Stimulated activated CD4-positive, alpha-beta T cell treated with anti-CD3 and anti-CD28 coated beads, Interleukin-12 subunit alpha, Interleukin-12 subunit beta, amount 100 ng/mL, for 4 hours (primary cell): Measurements from ENCODE around the gene AKAP11.

ENCODE experiments used
- DNase-seq: peaks from one replicate; pipeline ENCODE4 v3.0.0-alpha.2; 2020

The AKAP11 gene

DNA sequence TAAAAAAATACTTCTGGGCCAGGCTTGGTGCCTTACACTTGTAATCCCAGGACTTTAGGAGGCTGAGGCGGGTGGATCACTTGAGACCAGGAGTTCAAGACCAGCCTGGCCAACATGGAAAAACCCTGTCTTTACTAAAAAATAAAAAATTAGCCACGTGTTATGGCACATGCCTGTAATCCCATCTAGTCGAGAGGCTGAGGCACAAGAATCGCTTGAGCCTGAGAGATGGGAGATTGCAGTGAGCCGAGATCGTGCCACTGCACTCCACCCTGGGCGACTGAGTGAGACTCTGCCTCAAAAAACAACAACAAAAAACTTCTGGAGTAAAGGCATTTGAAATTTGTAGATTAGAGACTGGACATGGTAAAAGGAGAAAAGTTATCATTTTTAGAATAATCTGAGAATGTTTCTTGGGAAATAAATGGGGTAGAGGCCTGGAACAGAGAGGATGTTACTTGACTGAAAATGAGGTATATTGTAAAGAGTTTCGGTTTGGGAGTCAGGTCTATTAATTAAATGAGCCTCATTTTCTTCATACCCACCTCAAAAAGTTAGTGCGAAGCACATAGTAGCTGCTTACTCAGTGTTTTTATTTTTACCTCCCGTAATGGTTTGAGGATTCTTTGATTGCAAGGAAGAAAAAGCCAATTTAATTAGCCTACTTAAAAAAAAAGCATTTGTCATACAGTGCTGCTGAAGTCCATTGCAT is 2.6 kb downstream of the AKAP11 start:
- DNase-seq = no peak

DNA sequence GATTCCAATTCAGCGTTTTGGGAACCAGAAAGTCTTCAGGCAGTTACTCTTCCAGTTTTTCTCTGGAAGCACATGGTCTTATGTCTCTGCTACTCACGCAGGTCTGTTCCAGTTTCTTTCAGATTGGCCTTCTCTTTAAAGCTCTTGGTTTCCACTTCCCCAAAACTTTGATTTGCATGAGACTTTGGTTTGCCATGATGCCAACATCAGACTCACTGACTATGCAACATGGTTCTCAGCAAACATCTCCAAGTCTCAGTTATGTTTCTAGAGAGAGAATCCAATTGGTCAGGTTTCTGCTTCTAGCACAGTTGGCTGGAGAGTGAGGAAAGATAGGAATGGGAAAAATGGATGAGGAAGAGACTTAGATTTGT is 3.1 kb downstream of the AKAP11 start:
- DNase-seq = no peak

DNA sequence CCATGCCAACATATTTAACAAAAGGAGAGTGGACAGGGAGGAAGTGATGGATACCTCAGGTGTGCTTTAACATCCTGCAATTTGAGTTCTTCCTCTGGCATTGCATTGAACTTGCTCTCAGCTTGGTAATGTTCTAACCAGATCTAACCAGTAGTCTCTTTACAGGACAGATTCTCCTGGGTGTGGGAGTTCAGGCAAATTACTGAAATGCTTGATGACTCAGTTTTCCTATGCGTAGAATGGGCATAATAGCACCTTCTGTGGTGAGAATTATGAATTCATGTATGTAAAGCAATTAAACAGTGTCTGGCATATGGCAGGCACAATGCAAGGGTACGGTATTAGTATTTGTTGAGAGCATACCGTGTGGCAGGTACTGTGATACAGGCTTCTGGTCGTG is 3.6 kb downstream of the AKAP11 start:
- DNase-seq = no peak

DNA sequence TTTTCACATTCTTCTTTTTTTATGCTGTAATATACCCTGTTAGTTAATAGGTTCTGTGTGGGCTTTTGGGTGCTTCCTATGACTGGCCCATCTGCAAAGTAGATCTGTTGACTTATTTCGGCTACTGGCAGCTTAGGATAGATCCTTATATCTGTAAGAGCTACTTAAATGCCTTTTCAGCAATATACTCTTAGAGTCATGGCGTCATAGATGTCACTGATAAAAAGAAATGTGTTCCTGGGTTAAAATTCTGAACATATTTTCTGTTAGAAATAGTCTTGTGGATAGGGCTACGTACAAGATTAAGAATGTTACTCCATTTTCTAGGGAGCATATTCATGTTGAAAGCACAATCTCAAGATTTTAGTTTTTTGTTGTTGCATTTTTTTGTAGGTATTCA is 4.7 kb downstream of the AKAP11 start:
- no peak for DNase-seq

DNA sequence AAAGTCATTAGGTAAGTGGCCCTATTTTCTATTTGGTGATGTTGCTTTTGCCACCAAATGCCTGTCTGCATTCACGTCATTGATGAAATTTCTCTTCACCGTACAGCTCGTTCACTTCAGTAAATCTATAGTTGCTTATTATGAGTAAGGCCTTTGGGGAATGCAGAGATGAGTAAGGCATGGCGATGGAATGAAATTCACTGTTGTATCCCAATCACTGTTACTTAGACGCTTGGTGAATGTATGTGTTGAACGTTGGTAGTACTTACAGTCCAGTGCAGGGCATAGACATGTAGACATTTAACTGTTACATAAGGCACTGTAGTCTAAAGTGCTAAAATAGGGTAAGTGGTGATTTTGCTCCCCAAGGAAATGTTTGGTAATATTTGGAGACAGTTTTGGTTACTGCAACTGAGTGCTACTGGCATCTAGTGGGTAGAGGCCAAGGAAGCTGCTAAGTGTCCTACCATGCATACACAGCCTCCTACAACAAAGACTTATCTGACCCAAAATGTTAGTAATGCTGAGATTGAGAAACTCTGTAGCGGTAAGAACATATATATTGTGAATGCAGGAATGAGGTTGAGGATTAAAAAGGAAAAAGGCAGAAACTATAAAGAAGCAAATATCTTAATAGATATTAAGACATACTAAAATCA is 5.8 kb downstream of the AKAP11 start:
- no peak for DNase-seq

DNA sequence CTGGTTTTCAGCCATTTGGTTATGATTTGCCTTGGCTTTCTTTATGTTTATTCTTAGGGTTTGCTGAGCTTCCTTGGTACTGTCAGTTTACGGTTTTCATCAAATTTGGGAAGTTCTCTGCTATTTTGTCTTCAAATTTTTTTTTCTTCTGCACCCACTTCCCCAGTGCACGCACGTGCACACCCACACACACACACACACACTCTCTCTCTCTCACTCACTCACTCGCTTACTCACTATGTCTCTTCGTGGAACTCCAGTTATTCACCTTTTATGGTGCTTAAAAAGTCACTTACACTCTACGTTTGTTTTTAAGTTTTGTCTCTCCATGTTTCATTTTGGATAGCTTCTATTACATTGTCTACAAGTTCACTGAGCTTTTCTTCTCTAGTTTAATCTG is 7.1 kb downstream of the AKAP11 start:
- DNase-seq = no peak

DNA sequence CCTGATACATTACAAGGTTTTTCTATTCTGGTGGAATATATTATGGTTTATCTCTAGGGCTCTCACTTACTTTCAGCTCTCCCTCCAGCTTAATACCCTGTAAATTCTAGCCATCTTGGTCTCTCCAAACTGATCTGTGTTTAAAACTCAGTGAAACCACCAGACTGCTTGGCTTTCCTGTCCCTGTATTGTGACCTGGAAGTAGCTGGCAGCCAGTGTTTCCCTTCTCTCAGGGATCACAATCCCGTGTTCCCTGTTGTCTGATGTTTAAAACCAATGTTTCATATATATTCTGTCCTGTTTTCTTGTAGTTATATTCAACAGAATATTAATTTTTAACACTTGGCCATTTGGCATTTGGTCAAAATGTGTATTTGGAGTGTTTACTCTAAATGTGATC is 8.0 kb downstream of the AKAP11 start:
- DNase-seq = no peak

DNA sequence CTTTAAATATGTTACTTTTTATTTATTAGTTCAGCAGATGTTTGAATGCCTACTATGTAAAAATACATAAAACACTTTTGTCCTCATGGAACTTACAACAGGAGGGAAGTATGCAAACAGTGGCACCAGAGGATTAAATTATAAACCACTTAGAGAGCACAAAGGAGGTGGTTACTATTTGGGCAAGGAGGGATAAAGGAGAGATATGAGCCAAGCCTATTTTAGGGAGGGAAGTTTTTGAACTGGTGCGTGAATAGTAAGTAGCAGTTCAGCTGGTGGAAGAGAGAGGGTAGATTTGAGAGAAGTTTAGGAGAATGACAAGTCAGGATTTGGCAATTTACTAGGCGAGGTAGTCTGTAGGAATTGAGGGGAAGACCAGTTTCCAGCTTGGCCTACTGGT is 8.6 kb downstream of the AKAP11 start:
- DNase-seq = no peak

DNA sequence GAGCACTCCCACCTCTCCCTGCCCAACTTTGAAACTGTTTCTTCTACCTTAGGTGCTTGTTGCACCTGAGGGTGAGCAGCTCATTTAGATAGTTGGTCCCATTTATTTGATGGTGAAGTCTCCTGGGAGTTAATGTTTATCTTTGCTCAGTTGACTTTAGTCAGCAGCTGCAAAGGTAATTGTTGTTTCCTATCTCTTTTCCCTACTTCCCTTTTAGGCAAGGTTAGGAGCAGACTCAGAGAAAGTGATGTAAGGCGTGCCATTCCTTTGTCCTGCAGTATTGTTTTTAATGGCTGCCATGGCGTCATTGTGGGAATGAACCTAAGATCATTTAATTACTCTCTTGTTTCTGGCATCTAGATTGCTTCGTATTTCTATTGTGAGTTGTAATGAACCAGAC is 11.6 kb downstream of the AKAP11 start:
- DNase-seq = no peak

DNA sequence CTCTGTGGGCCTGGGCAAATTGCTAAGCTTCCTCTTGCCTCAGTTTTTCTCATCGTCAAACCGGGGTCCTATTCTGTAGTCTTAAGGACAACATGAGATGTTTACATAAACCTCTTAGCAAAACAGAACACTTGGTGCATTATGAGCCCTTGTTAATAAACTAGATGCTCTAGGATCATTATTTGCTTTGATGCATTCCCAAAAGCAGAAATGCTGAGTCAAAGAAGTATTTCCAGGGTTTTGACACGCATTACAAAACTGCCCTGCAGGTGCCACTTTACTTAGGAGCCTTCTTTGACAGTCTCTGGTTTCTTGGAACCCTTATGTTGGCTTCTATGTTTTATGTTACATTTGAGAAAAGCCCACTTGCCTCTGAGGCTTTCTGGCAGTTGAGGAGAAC is 12.1 kb downstream of the AKAP11 start:
- DNase-seq = no peak

DNA sequence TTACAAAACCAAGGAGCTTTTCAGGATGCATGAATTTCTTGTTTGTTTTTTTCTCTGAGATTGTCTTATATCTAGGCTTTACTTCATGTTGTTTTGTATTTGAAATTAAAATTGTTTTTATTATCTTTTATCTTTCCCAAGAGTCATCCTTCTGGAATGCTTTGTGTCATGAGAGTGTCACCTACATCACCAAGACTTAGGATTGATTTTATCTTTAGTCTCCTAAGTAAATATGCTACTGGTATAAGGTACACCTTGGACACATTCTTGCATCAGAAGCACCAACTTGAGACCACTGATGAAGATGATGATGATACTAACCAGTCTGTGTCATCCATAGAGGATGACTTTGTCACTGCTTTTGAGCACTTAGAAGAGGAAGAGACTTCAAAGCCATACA is 26.4 kb downstream of the AKAP11 start:
- DNase-seq = no peak

DNA sequence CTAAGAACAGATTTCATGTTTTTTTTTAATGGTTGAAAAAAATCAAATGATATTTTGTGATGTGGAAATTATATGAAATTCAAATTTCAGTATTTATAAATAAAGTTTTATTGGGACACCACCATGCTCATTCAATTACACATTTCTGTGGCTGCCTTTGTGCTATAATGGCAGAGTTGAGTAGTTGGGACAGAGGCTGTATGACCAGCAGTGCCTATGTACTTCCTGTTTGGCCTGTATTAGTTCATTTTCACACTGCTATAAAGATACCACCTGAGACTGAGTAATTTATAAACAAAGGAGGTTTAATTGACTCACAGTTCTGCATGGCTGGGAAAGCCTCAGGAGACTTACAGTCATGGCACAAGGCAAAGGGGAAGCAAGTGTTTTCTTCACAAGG is 33.6 kb downstream of the AKAP11 start:
- DNase-seq = no peak

DNA sequence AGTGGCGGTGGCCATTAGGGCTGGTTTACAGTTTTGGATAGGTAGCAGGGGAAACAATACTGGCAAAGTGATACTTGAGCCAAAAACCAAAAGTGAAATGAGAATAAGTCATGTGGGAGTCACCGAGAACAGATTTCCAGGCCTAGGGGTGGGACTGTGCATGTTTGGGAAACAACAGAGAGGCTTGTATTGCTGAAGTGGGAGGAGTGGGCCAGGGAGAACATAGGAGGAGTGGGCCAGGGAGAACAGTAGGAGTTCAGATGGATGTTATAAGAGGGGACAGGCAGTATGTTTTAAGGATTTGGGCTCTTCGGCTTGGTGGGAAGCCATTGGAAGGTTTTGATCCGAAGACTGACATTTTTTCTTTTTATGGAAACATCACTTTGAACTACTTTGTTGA is 35.5 kb downstream of the AKAP11 start:
- DNase-seq = no peak

DNA sequence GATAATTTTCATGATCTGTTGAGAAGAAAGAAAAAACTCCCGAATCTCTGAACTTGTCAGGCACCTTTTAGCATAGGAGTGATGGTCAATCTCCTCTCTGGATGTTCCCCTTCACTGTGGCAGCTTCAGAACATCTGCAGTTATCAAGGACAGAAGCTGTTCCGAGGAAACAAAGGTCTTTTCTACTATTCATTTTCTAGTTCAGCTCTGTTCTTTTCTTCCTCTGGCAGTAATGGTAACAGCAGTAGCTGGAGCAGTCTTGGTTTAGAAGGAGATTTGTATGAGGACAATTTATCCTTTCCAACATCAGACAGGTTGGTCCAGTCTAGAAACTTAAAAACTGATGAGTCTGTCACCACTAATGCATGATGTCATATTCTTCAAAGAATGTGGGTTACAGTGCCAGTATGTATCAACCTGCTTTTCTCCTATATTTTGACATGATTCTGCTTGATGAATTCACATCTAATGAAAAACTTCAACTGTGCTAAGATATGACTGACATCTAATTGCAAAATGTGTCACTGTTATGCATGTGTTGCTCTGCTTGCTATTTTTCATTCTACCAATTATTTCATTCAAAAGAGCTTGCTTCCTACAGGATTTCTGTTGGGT is 41.0 kb downstream of the AKAP11 start:
- DNase-seq = no peak

DNA sequence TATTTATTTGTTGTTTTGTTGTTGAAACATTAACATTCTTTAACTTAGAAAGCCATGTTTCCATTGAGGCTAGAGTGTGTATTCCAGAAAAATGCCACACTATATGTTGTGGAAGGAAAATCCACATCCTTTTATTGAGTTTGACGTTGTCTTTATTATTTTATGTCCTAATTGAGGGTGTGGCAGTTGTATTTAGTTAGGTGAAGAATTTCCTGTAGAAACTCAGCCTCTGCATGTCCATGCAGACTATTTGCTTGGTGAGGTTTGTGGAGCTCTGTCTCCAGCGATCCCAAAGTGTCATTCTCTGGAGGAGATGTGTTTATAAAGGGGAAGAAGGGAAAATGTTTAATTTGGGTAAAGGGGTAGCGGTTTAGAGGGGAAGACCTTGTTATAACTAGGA is 46.6 kb downstream of the AKAP11 start:
- DNase-seq = no peak

DNA sequence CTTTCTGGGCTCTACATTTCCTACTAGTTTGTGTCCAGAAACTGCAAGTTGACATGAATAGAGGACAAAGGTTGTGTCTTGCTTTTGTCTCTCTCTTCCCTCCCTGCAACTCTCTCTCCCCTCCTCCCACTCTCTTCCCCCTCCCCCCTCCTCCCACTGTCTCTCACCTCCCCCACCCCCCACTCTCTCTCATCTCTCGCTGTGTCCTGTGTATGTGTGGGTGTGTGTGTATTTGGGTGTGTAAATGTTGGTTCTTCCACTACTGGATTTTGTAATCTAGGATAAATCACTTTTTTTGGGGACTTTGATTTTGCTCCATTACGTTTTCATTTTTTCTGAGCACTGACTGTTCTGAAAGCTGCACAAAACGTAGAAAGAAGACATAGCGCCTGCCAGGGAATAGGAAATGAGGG is 48.4 kb downstream of the AKAP11 start:
- no peak for DNase-seq

DNA sequence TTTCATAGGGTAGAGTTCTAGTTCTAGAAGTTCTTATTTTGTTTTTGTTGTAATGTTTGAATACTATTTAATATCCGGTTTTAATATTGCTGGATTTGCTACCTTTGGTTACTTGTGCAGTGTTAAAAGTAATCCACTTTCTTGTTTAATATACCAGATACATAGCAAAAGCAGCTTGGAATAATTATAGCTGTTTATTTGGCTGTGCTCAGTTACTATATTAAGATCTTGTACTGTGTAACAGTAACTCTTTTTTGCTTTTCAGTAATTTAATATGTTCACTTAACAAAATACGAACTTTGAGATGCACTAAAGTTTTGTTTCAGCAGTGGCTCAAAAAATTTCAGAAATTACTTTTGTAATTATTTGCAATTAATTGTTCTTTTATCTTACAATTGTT is 50.9 kb downstream of the AKAP11 start:
- no peak for DNase-seq

DNA sequence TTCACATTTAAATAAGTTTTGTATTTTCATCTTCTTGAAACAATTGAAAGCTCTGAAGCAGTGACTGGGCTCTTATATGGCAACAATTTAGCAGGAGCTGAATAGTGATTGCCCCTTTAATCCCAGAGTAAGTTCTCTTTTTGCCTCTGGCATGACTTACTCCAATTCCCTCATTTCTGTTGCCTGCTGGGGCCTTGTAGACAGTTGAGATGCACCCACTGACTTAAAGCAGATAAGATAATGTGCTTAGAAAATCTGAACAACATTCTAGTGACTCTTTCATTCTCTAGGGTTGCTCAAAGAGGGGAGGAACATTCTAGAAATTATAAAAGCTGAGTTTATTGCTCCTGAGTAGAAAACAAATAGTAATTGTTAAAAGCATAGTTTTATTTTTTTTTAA is 52.8 kb downstream of the AKAP11 start:
- no peak for DNase-seq

DNA sequence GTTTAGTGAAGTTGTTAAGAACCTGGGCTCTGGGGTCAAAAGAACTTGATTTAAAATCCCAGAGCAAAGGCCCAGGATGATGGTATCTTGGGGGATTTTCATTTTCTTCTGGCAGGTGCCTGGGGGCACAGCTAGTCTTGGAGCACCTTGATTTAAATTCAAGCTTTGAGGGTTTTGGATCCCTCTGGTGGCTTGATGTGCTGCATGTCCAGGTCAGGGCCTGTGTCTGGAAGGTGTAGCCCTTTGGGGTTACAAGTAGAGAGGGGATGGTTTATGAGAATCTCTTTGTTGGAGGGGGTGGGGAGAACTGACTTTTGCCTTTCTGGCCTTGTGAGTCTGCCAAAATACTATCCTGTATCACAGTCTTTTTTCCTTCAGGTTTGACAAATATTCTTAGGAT is 55.8 kb downstream of the AKAP11 start:
- DNase-seq = no peak

DNA sequence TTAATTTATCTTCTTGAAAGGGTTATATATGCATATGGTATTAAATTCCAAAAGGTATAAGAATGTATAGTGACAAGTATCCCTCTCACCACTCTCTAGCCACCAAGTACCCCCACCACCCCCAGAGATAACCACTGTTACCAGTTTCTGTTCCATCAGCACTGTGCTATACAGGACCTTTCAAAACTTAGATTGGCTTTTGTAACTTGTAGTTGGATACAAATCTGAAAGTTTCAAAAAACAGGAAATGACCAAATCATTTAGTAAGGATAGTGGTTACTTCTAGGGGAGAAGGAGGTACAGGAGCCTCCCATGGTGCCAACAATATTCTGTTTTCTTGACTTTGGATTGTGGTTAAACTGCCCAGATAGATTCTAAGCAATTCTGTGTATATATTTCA is 56.7 kb downstream of the AKAP11 start:
- no peak for DNase-seq

DNA sequence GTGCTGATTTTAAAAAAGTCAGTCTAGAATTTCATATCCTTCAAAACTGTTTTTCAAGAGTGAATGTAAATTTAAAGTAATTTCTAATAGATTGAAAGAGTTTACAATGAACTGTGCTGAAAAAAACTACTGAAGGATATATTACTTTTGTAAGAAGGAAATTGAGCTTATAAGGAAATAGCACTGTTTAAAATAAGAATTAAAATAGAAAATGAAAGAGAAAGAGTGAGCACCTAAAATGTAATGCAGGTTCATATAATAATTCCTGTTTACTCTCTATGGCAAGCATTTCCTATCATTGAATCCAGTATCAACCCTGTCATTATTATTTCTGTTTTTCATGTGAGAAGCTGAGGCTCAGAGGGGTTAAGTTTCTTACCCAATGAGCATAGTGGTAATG is 57.3 kb downstream of the AKAP11 start:
- no peak for DNase-seq

DNA sequence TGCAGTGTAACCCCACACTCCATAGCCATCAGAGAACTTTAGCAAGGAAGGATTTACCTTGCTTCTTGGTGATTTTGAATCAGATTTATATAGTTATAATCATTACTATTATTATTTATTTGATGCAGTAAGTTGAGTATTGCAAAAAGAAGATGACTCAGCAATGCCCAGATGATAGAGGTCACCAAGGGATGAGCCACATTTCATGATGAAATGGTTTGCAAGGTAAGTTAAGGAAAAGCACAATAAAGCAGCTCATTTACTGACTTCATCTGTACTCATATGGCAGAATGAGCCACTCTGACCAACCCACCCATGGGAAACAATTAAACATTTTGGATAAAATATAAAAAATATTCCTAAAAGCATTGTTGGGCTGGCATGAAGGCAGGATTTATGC is 59.1 kb downstream of the AKAP11 start:
- DNase-seq = no peak

DNA sequence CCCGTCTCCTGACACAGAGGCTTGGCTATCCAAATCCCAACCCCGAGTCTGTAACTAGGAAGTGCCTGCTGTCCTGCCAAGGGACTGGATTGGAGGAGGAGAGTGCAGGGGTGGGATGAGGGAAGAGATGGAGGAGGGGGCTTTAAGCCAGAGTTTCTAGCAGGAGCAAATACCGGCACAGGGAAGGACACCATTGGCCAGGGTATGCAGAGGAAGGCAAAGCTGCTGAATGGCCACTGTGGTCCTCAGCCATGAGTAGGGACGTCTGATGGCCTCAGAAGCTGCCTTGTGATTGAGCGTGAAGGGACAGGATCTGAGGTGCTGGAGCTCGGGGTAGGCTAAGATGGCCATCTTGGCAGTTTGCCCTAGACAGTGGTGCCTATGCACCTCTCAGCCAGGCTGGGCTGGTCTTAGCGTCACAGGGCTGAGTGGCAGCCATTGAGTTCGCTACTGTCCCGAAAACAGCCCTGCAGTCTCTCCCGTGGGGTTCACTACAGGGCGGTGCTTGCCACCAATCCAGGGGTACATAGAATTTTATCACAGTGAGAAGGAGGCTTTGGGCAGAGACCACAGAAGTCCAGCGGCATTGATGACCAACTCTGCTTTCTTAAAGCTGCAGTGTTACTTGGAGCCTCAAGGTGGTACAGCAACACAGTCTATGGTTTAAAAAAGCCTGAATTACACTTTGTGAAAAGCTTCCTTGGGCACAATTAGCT is 61.8 kb downstream of the AKAP11 start:
- no peak for DNase-seq

DNA sequence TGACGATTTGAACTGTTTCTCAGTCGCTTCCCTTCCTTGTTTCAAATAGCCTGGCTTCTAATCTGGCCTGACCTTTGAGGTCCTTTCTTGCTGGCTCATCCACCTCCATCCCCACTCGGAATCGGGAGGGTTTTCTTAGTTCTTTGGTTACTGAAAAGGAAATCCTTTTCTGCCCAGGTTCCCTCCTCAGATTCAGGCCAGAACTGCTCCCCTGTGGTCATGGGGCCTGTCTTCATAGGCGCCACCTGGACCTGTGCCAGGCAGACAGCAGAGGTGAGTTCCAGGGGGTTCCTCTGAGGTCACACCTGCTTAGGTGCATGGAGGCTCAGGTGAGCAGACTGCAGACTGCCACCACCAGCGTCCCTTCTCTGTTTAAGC is 62.4 kb downstream of the AKAP11 start:
- DNase-seq = no peak
